ENCODE data around the gene COPS6. TPM values are rescaled to one million over a fixed set of nuclear protein-coding genes. Genes with fewer than 3 reads are reported as not detected.
A peak's percentile ranks its signal among the peaks of the same experiment; 100 is the strongest.

The COPS6 gene
- total RNA-seq, 1 donor from 2014 or later, result 88.3 TPM

DNA sequence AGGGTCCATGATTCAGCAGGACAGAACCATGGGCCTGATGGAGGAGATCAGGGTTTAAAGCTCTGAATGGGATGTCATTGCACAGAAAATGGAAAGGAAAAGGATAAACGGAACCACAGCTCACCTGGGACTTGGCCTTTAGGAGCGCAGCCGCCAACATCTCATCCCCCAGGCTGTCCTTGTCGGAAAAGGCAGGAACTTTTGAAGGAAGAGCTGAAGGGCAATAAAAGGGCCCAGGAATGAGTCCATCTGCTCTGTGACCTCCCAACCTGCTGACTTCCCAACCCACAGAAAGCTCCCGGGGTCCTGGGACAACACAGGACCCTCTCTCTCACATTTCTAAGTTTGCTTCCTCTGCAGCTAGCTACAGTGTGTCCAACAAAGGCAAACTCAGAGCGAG, 13.4 kb upstream of the COPS6 start:
- no peak for DNase-seq
- no peak for ATAC-seq (ENCODE audit: low read depth)
- H3K4me1 Mint-ChIP-seq, result peaks cover 8% of the 10 kb centered on the region
- ChIA-PET POLR2A (interaction anchor here (0.6 kb wide), 1 partner anchor 59 kb away, joined by 3 read pairs; no protein-coding TSS in a partner anchor), CTCF (no interaction called here)
- H3K4me3 Mint-ChIP-seq, result no peak overlapping the region
- H3K27me3 Mint-ChIP-seq, result no peaks in the 10 kb centered on the region
- no peak overlapping the region for H3K27ac Mint-ChIP-seq
- TF ChIP-seq, protein P1, sequence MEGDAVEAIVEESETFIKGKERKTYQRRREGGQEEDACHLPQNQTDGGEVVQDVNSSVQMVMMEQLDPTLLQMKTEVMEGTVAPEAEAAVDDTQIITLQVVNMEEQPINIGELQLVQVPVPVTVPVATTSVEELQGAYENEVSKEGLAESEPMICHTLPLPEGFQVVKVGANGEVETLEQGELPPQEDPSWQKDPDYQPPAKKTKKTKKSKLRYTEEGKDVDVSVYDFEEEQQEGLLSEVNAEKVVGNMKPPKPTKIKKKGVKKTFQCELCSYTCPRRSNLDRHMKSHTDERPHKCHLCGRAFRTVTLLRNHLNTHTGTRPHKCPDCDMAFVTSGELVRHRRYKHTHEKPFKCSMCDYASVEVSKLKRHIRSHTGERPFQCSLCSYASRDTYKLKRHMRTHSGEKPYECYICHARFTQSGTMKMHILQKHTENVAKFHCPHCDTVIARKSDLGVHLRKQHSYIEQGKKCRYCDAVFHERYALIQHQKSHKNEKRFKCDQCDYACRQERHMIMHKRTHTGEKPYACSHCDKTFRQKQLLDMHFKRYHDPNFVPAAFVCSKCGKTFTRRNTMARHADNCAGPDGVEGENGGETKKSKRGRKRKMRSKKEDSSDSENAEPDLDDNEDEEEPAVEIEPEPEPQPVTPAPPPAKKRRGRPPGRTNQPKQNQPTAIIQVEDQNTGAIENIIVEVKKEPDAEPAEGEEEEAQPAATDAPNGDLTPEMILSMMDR (IDR thresholded peaks at IDR 0.05), result no peak
- peaks cover 79% of the 10 kb centered on the region for H3K36me3 Mint-ChIP-seq (ENCODE audit: low read depth)
- intact Hi-C loops (cut with micrococcal nuclease), result no loop called here
- H3K9me3 Mint-ChIP-seq, result peaks cover 17% of the 10 kb centered on the region

DNA sequence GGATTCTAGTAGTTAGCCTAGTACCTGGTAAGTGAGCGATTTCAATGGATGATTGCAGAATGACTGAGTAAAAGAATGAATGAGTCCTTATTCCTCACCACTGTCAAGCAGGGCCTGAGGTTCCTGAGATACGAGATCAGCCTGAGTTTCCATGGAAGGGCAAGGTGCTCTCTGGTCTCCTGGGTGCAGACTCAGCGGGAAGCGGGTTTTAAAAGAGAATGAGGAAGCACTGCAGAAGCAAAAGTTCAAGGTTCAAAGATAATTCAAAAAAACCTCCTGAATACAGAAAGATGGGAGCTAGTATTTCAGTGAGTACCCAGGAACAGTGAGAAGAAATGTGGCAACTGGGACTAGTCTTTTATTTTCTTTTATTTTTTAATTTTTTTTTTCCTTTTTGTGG, 11.6 kb upstream of the COPS6 start:
- peaks cover 68% of the 10 kb centered on the region for H3K36me3 Mint-ChIP-seq (ENCODE audit: low read depth)
- intact Hi-C loops (cut with micrococcal nuclease), result no loop called here
- no peaks in the 10 kb centered on the region for H3K27me3 Mint-ChIP-seq
- TF ChIP-seq, protein P1 (IDR thresholded peaks at IDR 0.05), result no peak
- ChIA-PET POLR2A (interaction anchor here (1.2 kb wide), 1 partner anchor 46 kb away, joined by 5 read pairs; no protein-coding TSS in a partner anchor), CTCF (no interaction called here)
- DNase-seq, result no peak
- H3K9me3 Mint-ChIP-seq, result peaks cover 6% of the 10 kb centered on the region
- H3K4me3 Mint-ChIP-seq, result no peak overlapping the region
- no peak for ATAC-seq (ENCODE audit: low read depth)
- no peak overlapping the region for H3K27ac Mint-ChIP-seq
- H3K4me1 Mint-ChIP-seq, result peaks cover 21% of the 10 kb centered on the region

DNA sequence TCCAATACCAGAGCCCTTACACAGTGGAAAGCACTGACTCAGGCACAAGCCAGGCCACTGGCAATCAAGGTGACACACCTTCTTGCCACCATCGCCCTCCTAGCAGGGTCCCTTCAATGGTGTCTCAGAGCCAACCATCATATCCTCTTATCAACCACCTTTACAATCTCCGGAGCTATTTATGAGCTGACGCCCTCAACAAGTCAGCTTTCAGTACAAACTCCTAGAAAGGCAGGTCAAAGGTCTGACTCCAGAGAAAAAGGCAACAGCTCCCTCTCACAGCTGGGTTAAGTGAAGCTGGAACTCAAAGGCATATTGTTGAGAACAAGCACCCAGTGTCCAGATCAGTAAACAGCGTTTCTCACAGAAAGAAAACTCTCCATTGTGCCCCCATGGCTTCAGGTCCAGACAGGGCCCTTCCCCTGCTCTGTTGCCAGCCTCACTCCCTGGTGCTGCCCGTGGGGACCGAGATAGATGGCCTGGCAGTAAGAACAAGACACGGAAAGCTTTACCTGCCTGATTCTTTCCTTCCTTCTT, 9.7 kb upstream of the COPS6 start:
- Mint-ChIP-seq H3K4me1 (peaks cover 34% of the 10 kb centered on the region), H3K9me3 (no peaks in the 10 kb centered on the region), H3K27me3 (no peaks in the 10 kb centered on the region), H3K4me3 (no peak overlapping the region), H3K36me3 (ENCODE audit: low read depth) (peaks cover 51% of the 10 kb centered on the region), H3K27ac (no peak overlapping the region)
- no peak for DNase-seq
- ATAC-seq (ENCODE audit: low read depth), result no peak
- intact Hi-C loops (cut with micrococcal nuclease), result no loop called here
- ChIA-PET CTCF (no interaction called here), POLR2A (interaction anchor here (0.6 kb wide), 1 partner anchor 64 kb away, joined by 3 read pairs; the partner anchor contains the start of gene ZKSCAN1)
- TF ChIP-seq, protein P1 (IDR thresholded peaks at IDR 0.05), result no peak

DNA sequence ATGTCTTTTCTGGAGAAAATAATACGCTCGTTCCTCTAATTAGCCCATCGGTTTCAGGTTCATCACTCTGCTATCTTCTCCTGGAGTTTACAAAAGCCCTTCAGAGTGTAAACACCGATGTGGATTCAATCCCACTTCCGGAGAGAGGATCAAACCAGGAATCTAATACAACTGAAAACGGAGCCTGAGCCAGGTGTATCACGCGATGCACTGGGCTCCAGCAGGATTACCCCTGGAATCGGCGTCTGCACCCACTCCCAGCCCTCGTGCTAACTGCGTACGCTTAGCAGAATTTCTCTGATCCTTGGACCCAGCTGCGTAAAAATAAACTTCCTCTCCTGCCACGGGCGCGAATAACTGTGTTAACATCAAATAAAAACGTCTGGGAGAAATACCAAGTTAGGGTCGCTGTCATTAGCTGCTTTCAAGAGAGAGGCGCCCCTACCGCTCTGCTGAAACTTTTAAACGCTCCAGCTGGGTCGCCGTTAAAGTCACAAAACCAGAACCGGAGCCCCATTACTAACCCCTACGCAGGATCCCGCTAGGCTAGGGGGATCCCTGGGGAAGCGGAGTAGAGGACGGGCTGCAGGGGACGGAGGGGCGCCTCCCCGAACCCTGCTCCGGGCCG, 7.7 kb upstream of the COPS6 start:
- POLR2A ChIA-PET, result interaction anchor here (0.6 to 3.2 kb wide), 5 partner anchors 20 to 162 kb away, joined by 3 to 64 read pairs (median 3); partner anchors contain the start of genes AP4M1, MCM7, TRIM4 and ZSCAN21
- peaks cover 34% of the 10 kb centered on the region for H3K4me1 Mint-ChIP-seq

More for the DNA sequence above, 7.7 kb upstream of the COPS6 start:
- Mint-ChIP-seq H3K27ac (peak overlapping the region; percentile 71), H3K9me3 (no peaks in the 10 kb centered on the region), H3K27me3 (no peaks in the 10 kb centered on the region), H3K36me3 (ENCODE audit: low read depth) (peaks cover 32% of the 10 kb centered on the region), H3K4me3 (peak overlapping the region; percentile 89)
- DNase-seq (no peak), ATAC-seq (ENCODE audit: low read depth) (no peak)
- TF ChIP-seq, protein P1 (IDR thresholded peaks at IDR 0.05), result no peak
- CTCF ChIA-PET, result interaction anchor here (1.5 kb wide), 1 partner anchor 31 kb away, joined by 4 read pairs; no protein-coding TSS in a partner anchor
- intact Hi-C loops (cut with micrococcal nuclease), result loop anchor here (1.0 to 10.0 kb wide), 13 partner anchors 32 to 1174 kb away; partner anchors contain the start of genes GNB2, TRIM4, UFSP1 and ZKSCAN1

All from activated B cell treated with CpG ODN at 0.5 μM for 24 hours (primary cell).